WTC11 (cell line): ENCODE results near the gene RSRC1. TPM values are rescaled to one million over a fixed set of nuclear protein-coding genes. Genes with fewer than 3 reads are reported as not detected.

Source experiments
- ATAC-seq: fragments of 200-7000 bp; cut with Tn5 transposase; 2 replicates; pipeline ENCODE4 v1.10.0; 2021; ENCODE audit warnings: mild to moderate bottlenecking, moderate library complexity
- CTCF ChIA-PET: fragments of 300-600 bp; sonication (Branson Sonifier 250); formaldehyde crosslinking; loops from one replicate; lab custom pipeline; 2021; ENCODE audit warnings: antibody characterized with exemption; lab: Charles Lee
- POLR2A ChIA-PET: fragments of 350-600 bp; sonication (Branson Sonifier 250); formaldehyde crosslinking; loops from one replicate; lab custom pipeline; 2021; ENCODE audit warnings: antibody characterized with exemption; lab: Charles Lee
- DNase-seq: peaks from one replicate; pipeline ENCODE4 v3.0.0; 2021; ENCODE audit warnings: low spot score
- H3K27ac Mint-ChIP-seq: 2 replicates; pipeline ENCODE4 v1.8.0; 2021; ENCODE audit warnings: mixed read lengths
- H3K27me3 Mint-ChIP-seq: 2 replicates; pipeline ENCODE4 v1.8.0; 2021; ENCODE audit warnings: low read depth, mild to moderate bottlenecking, moderate library complexity, mixed read lengths
- H3K36me3 Mint-ChIP-seq: 2 replicates; pipeline ENCODE4 v1.8.0; 2021; ENCODE audit warnings: mixed read lengths
- H3K4me1 Mint-ChIP-seq: 2 replicates; pipeline ENCODE4 v1.8.0; 2022; ENCODE audit warnings: mixed read lengths
- H3K4me3 Mint-ChIP-seq: 2 replicates; pipeline ENCODE4 v1.8.0; 2021; ENCODE audit warnings: mild to moderate bottlenecking, moderate library complexity, mixed read lengths
- H3K9me3 Mint-ChIP-seq: 2 replicates; pipeline ENCODE4 v1.8.0; 2021; ENCODE audit warnings: mixed read lengths
- FOXP1 ChIP-seq: sonication (generic); formaldehyde crosslinking; IDR thresholded peaks from 2 replicates; pipeline ENCODE4 v1.8.0; 2022; ENCODE audit warnings: missing genetic modification reagents, mild to moderate bottlenecking, moderate library complexity, borderline replicate concordance
- NR1H2 ChIP-seq: sonication (generic); formaldehyde crosslinking; IDR thresholded peaks from 2 replicates; pipeline ENCODE4 v1.9.0; 2021; ENCODE audit warnings: mild to moderate bottlenecking, moderate library complexity, missing genetic modification reagents
- SMAD4 ChIP-seq: sonication (generic); formaldehyde crosslinking; IDR thresholded peaks from 2 replicates; pipeline ENCODE4 v1.8.0; 2022; ENCODE audit warnings: mild to moderate bottlenecking, missing genetic modification reagents
- TCF7 ChIP-seq: sonication (generic); formaldehyde crosslinking; IDR thresholded peaks from 2 replicates; pipeline ENCODE4 v1.8.0; 2022; ENCODE audit warnings: mild to moderate bottlenecking, low read depth, missing genetic modification reagents, moderate library complexity
- TP53 ChIP-seq: sonication (generic); formaldehyde crosslinking; IDR thresholded peaks from 2 replicates; pipeline ENCODE4 v1.8.1; 2023; ENCODE audit warnings: mild to moderate bottlenecking, missing genetic modification reagents
- ZNF121 ChIP-seq: sonication (generic); formaldehyde crosslinking; IDR thresholded peaks from 2 replicates; pipeline ENCODE4 v1.8.0; 2023; ENCODE audit warnings: missing genetic modification reagents
- ZNF396 ChIP-seq: fragments of 250-450 bp; sonication (Bioruptor Pico); IDR thresholded peaks from 2 replicates; pipeline ENCODE4 v1.8.0; 2021; ENCODE audit warnings: mild to moderate bottlenecking, moderate library complexity, borderline replicate concordance
- total RNA-seq: library from RNA; stranded (reverse); gene quantifications from 3 replicates; pipeline ENCODE4 v1.2.3, GENCODE V29; 2021
- TF ChIP-seq, protein P1 (sequence below): fragments of 250-450 bp; sonication (Bioruptor Pico); conservative IDR thresholded peaks from 2 replicates; pipeline ENCODE4 v1.9.0; 2021; ENCODE audit warnings: mild to moderate bottlenecking
- TF ChIP-seq, protein P2 (sequence below): sonication (generic); formaldehyde crosslinking; conservative IDR thresholded peaks from 2 replicates; pipeline ENCODE4 v1.8.1; 2023; ENCODE audit warnings: mild to moderate bottlenecking, low read depth, missing genetic modification reagents, moderate library complexity
- TF ChIP-seq, protein P3 (sequence below): sonication (generic); formaldehyde crosslinking; IDR thresholded peaks from 2 replicates; pipeline ENCODE4 v1.8.1; 2022; ENCODE audit warnings: mild to moderate bottlenecking, missing genetic modification reagents, moderate library complexity, borderline replicate concordance
- TF ChIP-seq, protein P4 (sequence below): sonication (generic); formaldehyde crosslinking; IDR thresholded peaks from 2 replicates; pipeline ENCODE4 v1.8.0; 2022; ENCODE audit warnings: mild to moderate bottlenecking, missing genetic modification reagents
- TF ChIP-seq, protein P5 (sequence below): sonication (generic); formaldehyde crosslinking; IDR thresholded peaks from 2 replicates; pipeline ENCODE4 v1.8.1; 2022; ENCODE audit warnings: missing genetic modification reagents, borderline replicate concordance

Gene RSRC1
- total RNA-seq, 1 experiment from 2014 or later = 21.3 TPM

DNA sequence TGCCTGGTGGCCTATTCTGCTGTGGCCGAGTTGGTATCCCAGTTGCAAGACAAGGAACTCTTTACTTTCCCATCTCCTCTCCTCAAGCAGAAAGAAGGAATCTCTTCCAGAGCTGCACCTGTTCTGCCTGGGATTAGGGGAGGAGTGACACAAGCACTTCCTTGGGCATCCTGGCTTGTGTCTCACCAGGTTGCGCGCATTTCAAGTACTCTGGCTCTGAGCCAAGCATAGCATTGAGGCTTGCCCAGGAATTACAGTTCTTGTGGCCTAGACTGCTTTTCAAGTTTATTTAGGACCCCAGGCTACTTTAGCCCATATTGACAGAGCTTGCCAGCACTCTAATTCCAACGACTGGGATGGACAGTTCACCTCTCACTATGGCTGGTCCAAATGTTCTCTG, 150.5 kb downstream of the RSRC1 start (continued):
- TF ChIP-seq, protein P1, sequence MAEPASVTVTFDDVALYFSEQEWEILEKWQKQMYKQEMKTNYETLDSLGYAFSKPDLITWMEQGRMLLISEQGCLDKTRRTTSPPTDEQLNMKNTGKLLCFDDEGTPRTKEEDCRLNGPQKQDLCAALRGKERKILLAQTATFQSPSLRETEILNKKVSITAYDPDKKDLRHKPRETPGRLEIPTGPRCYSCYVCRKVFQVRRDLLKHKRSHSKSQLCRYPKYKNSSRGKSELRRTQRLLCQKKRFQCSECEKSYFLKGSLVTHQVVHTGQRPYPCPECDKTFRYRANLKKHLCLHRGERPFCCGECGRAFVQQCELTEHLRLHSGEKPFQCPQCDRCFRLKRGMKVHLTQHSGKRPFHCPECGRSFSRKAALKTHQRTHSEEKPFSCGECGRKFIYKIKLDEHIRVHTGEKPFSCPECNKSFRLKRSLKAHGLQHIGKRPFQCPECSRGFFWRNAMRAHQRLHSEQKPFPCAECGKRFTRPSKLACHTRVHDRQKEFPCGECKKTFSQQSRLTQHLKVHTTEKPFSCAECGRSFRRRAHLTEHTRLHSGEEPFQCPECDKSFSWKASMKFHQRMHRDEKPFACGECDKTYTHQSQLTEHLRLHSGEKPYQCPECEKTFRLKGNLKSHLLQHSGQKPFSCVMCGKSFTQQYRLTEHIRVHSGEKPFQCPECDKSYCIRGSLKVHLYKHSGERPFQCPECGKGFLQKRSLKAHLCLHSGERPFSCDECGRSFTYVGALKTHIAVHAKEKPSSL (CRISPR knock-in tag) = no peak
- TF ChIP-seq TCF7 (CRISPR knock-in tag) = no peak
- TF ChIP-seq, protein P2, sequence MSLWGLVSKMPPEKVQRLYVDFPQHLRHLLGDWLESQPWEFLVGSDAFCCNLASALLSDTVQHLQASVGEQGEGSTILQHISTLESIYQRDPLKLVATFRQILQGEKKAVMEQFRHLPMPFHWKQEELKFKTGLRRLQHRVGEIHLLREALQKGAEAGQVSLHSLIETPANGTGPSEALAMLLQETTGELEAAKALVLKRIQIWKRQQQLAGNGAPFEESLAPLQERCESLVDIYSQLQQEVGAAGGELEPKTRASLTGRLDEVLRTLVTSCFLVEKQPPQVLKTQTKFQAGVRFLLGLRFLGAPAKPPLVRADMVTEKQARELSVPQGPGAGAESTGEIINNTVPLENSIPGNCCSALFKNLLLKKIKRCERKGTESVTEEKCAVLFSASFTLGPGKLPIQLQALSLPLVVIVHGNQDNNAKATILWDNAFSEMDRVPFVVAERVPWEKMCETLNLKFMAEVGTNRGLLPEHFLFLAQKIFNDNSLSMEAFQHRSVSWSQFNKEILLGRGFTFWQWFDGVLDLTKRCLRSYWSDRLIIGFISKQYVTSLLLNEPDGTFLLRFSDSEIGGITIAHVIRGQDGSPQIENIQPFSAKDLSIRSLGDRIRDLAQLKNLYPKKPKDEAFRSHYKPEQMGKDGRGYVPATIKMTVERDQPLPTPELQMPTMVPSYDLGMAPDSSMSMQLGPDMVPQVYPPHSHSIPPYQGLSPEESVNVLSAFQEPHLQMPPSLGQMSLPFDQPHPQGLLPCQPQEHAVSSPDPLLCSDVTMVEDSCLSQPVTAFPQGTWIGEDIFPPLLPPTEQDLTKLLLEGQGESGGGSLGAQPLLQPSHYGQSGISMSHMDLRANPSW (CRISPR knock-in tag) = no peak
- TF ChIP-seq, protein P3, sequence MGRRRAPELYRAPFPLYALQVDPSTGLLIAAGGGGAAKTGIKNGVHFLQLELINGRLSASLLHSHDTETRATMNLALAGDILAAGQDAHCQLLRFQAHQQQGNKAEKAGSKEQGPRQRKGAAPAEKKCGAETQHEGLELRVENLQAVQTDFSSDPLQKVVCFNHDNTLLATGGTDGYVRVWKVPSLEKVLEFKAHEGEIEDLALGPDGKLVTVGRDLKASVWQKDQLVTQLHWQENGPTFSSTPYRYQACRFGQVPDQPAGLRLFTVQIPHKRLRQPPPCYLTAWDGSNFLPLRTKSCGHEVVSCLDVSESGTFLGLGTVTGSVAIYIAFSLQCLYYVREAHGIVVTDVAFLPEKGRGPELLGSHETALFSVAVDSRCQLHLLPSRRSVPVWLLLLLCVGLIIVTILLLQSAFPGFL (CRISPR knock-in tag) = no peak
- TF ChIP-seq NR1H2 = no peak
- TF ChIP-seq SMAD4 = no peak

DNA sequence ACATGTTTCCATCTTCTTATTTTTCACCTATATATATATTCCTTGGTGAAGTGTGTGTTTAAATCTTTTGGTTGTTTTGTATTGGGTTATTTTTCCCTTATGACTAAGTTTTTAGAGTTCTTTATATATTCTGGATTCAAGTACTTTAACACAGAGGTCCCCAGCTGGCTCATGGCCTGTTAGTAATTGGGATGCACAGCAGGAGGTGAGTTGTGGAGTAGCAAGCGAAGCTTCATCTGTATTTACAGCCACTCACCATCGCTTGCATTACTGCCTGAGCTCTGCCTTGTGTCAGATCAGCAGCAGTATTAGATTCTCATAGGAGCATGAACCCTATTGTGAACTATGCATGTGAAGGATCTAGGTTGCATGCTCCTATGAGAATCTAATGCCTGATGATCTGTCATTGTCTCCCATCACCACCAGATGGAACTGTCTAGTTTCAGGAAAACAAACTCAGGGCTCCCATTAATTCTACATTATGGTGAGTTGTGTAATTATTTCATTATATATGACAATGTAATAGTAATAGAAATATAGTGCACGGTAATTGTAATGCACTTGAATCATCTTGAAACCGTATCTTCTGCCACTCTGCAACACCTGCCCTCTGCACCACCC, 151.6 kb downstream of the RSRC1 start:
- DNase-seq (no peak), ATAC-seq (peak; percentile 30; the same call in 1 of the 2 replicates)
- TF ChIP-seq, protein P4, sequence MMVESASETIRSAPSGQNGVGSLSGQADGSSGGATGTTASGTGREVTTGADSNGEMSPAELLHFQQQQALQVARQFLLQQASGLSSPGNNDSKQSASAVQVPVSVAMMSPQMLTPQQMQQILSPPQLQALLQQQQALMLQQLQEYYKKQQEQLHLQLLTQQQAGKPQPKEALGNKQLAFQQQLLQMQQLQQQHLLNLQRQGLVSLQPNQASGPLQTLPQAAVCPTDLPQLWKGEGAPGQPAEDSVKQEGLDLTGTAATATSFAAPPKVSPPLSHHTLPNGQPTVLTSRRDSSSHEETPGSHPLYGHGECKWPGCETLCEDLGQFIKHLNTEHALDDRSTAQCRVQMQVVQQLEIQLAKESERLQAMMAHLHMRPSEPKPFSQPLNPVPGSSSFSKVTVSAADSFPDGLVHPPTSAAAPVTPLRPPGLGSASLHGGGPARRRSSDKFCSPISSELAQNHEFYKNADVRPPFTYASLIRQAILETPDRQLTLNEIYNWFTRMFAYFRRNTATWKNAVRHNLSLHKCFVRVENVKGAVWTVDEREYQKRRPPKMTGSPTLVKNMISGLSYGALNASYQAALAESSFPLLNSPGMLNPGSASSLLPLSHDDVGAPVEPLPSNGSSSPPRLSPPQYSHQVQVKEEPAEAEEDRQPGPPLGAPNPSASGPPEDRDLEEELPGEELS = no peak
- TF ChIP-seq FOXP1 (no peak), TP53 (CRISPR knock-in tag) (no peak), ZNF121 (CRISPR knock-in tag) (0 out of 2 replicates have a peak, but pooled peaks have one; percentile 20), ZNF396 (CRISPR knock-in tag) (no peak), NR1H2 (no peak)
- TF ChIP-seq, protein P5, sequence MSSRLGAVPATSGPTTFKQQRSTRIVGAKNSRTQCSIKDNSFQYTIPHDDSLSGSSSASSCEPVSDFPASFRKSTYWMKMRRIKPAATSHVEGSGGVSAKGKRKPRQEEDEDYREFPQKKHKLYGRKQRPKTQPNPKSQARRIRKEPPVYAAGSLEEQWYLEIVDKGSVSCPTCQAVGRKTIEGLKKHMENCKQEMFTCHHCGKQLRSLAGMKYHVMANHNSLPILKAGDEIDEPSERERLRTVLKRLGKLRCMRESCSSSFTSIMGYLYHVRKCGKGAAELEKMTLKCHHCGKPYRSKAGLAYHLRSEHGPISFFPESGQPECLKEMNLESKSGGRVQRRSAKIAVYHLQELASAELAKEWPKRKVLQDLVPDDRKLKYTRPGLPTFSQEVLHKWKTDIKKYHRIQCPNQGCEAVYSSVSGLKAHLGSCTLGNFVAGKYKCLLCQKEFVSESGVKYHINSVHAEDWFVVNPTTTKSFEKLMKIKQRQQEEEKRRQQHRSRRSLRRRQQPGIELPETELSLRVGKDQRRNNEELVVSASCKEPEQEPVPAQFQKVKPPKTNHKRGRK (CRISPR knock-in tag) = no peak
- TF ChIP-seq, protein P3 (CRISPR knock-in tag) = no peak
- CTCF ChIA-PET = no interaction called here
- peaks cover 4% of the 10 kb centered on the region; the same call in 1 of the 2 replicates for H3K4me1 Mint-ChIP-seq
- H3K27ac Mint-ChIP-seq = no peak overlapping the region
- peaks cover 20% of the 10 kb centered on the region for H3K9me3 Mint-ChIP-seq
- peaks cover 4% of the 10 kb centered on the region for H3K36me3 Mint-ChIP-seq
- H3K27me3 Mint-ChIP-seq = no peaks in the 10 kb centered on the region
- POLR2A ChIA-PET = no interaction called here
- no peak overlapping the region for H3K4me3 Mint-ChIP-seq
